ENCODE measurements around the gene CYP1A2.
"Not testable (repeated sequence)": the region's sequence is repeated elsewhere in the genome, so short reads cannot be mapped to it uniquely, and the experiment has no call there.

Gene CYP1A2

GRCh38 chr15:74777769-74778598 lies 29.3 kb downstream of the CYP1A2 start:
- DNase-seq, result no peak

GRCh38 chr15:74778599-74778970 lies 29.9 kb downstream of the CYP1A2 start:
- no peak for DNase-seq

- no peak for DNase-seq
Observed at GRCh38 chr15:74779162-74779648, 30.6 kb downstream of the CYP1A2 start.

GRCh38 chr15:74780523-74781430 lies 32.1 kb downstream of the CYP1A2 start:
- no peak for DNase-seq

GRCh38 chr15:74781431-74782258 lies 33.0 kb downstream of the CYP1A2 start, which contains the start of gene CSK:
Gene CSK (plus strand): TSS chr15:74782080. CDS start chr15:74798298, 16,218 bp downstream.
- DNase-seq, result no peak

- no peak for DNase-seq
Observed at GRCh38 chr15:74782259-74783071, 33.8 kb downstream of the CYP1A2 start.

- no peak for DNase-seq
Observed at GRCh38 chr15:74783072-74783807, 34.6 kb downstream of the CYP1A2 start.

- no peak for DNase-seq
Observed at GRCh38 chr15:74783808-74784175, 35.1 kb downstream of the CYP1A2 start.

- no peak for DNase-seq
Observed at GRCh38 chr15:74784426-74785193, 36.0 kb downstream of the CYP1A2 start.

GRCh38 chr15:74785194-74786032 lies 36.8 kb downstream of the CYP1A2 start:
- DNase-seq, result no peak

- not testable (repeated sequence) for DNase-seq
Observed at GRCh38 chr15:74786081-74786480, 37.4 kb downstream of the CYP1A2 start.

GRCh38 chr15:74786551-74787165 lies 38.0 kb downstream of the CYP1A2 start:
- no peak for DNase-seq

GRCh38 chr15:74787251-74788041 lies 38.8 kb downstream of the CYP1A2 start:
- DNase-seq, result no peak

GRCh38 chr15:74788042-74788682 lies 39.5 kb downstream of the CYP1A2 start:
- DNase-seq, result no peak

- no peak for DNase-seq
Observed at GRCh38 chr15:74788683-74789151, 40.1 kb downstream of the CYP1A2 start.

- no peak for DNase-seq
Observed at GRCh38 chr15:74789171-74789631, 40.6 kb downstream of the CYP1A2 start.

- no peak for DNase-seq
Observed at GRCh38 chr15:74789741-74790079, 41.1 kb downstream of the CYP1A2 start.

All from DMS 273 treated with DMSO at 0.1 percent for 48 hours (cell line).